Endothelial cell of umbilical vein (primary cell): Measurements from ENCODE around the gene LSM7.

Experiments
- GATA2 ChIP-seq: IDR thresholded peaks from 2 replicates; pipeline ENCODE4 v1.7.0; 2011; ENCODE audit warnings: low read depth, mild to moderate bottlenecking, moderate library complexity, mixed read lengths, low read length; ENCODE audit not compliant: insufficient read length, insufficient read depth
- POLR2A ChIP-seq: IDR thresholded peaks from 2 replicates; pipeline ENCODE4 v1.6.1; 2012; ENCODE audit warnings: low read depth, mild to moderate bottlenecking, control low read depth, low read length
- TF ChIP-seq, protein P1 (sequence below), 2 donors: IDR thresholded peaks; 1 replicate in 1 of 2; 2 replicates in 1 of 2; pipeline ENCODE4 v1.5.1; 2011; ENCODE audit warnings: low read length in 2 of 2, mild to moderate bottlenecking in 2 of 2, moderate library complexity in 2 of 2, control low read depth in 1 of 2, inconsistent platforms in 1 of 2, low read depth in 1 of 2; ENCODE audit not compliant: insufficient read depth in 1 of 2; ENCODE audit errors: extremely low read depth in 1 of 2

DNA sequence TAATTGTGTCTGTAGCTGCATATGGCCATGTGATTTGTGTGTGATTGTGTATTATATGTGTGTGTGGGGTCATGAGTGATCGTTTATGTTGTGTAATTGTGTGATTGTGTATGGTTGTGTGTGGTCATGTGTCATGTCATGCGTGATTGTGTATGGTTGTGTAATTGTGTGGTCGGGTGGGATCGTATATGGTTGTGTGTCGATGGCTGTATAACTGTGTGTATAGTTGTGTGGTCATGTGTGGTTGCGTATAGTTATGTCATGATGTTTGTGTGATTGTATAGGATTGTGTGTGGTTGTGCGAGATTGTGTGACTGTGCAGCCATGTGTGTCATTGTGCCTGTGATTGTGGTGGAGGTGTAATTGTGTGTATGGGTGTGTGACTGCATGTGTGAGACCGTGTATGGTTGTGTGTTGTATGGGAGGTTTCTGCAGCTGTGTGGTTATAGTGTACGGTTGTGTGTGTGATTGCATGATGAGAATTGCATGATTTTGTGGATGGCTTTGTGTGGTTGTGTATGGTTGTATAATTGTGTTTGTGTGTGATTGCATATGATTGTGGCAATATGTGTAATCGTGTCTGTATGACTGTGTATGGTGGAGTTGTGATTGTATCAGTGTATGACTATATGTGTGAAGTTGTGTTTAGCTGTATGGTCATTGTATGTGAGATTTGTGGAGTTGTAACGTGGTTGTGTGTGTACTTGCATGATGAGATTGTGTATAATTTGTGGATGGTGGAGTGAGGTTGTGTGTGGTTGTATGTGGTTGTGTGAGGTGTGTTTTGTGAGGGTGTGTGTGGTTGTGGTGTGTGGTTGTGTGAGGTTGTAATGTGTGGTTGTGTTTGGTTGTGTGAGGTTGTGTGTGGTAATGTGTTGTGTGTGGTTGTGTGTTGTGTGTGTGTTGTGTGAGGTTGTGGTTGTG lies 33.9 kb upstream of the LSM7 start:
- TF ChIP-seq GATA2 (no peak), POLR2A (no peak)
- TF ChIP-seq, protein P1, sequence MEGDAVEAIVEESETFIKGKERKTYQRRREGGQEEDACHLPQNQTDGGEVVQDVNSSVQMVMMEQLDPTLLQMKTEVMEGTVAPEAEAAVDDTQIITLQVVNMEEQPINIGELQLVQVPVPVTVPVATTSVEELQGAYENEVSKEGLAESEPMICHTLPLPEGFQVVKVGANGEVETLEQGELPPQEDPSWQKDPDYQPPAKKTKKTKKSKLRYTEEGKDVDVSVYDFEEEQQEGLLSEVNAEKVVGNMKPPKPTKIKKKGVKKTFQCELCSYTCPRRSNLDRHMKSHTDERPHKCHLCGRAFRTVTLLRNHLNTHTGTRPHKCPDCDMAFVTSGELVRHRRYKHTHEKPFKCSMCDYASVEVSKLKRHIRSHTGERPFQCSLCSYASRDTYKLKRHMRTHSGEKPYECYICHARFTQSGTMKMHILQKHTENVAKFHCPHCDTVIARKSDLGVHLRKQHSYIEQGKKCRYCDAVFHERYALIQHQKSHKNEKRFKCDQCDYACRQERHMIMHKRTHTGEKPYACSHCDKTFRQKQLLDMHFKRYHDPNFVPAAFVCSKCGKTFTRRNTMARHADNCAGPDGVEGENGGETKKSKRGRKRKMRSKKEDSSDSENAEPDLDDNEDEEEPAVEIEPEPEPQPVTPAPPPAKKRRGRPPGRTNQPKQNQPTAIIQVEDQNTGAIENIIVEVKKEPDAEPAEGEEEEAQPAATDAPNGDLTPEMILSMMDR (IDR thresholded peaks at IDR 0.05; ENCODE audit: extremely low read depth in 1 of 2, insufficient read depth in 1 of 2, low read depth in 1 of 2, low read length in 2 of 2): no peak
